HG02852 (cell line): ENCODE measurements around the gene AKR1C8.

Experiments used
- ATAC-seq: cut with Tn5 transposase; IDR thresholded peaks from one replicate; pipeline ENCODE4 v1.9.1; 2021; ENCODE audit warnings: mild to moderate bottlenecking, moderate library complexity; ENCODE audit not compliant: unreplicated experiment

Gene AKR1C8

DNA sequence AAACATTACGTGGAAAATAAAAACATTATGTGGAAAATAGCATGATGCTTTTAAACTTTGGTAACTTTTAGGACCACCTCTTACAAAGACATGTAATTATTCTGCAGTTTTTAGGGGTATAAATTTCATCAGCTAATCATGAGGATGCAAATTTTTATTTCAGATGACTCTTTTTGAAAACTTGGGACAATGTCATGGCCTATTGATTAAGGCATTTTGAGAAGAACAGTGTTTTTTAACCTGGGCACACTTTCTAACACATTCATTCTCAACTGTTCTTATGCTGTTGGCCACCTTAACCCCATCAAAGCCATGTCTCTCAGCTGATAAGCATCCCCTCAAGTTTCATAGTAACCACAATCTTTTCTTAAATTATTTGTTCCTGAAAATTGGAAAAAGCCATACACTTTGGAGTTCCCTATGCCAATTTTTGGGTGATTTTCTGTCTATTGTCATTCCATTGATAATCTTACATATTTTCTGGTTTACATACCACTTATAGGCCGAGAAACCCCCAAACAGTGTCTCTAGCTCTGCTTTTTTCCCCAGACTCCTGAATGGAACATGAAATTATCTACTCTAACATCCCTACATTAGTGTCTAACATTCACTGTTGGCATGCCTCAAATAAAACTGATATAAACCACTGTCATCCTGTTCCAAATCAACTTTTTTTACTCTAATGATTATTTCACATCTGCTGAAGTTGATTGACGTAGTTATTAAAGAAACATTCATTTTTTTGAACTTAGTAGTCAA, 76.1 kb downstream of the AKR1C8 start:
- ATAC-seq, result no peak

DNA sequence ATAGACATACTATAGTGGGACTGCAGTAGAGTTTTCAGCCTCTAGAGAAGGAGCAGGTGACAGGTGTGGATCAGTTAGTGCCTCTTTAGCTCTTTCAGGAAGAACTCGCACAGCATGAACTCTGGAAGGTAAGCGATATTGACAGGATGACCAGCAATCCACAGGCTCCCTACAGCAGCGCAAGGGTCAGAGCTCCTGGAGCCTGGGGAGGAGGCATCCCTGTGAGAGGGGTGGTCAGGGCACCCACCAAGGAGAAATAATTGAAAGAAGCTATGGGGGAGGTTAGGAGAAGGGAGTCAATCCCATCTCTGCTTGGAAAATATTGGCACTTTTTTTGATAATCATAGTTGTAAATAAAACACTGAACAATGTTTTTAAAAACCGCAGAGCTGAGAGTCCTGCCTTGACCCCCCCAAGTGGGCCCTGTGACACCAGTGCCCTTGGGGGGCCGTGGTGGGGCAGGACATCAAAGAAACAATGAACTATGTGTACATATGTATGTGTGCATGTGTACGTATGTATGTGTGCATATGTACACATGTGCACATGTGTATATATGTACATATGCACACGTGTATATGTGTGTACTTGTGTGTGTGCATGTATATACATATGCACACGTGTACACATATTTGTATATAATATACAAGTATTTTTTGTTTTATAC, 77.0 kb downstream of the AKR1C8 start:
- no peak for ATAC-seq

DNA sequence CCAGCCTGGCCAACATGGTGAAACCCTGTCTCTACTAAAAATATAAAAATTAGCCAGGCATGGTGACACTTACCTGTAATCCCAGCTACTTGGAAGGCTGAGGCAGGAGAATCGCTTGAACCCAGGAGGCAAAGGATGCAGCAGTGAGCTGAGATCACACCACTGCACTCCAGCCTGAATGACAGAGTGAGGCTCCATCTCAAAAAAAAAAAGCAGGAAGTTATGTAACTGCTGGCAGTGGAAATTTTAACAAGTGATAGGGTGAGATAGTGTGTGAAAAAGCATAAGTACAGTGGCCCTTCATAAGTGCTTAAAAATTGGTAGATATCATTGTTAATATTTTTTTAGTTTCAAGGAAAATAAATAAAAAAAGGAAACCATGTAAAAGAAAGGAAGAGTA, 78.4 kb downstream of the AKR1C8 start:
- ATAC-seq, result no peak

DNA sequence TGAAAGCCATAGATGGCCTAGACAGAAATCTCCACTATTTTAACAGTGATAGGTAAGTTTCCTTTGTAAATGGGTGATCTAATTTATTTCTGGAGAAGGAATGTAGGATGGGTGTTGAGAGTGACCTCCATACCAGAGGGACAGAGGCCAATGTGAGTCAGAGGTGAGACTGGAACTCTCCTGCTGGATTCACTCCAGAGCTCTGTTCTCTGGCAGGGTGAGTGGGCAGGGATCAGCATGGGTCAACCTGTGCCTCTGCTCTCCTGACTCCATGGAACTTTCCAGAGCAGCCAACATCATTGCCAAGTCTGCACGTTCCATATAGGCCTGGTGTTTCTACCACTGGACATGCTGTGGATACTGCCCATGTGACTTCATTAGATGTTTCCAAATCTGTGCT, 79.3 kb downstream of the AKR1C8 start:
- ATAC-seq, result no peak
